HUES6 (cell line): Measurements from ENCODE around the gene CRAMP1.

ENCODE experiments used
- H3K27ac ChIP-seq: 2 replicates; pipeline ENCODE4 v1.7.0; 2013; ENCODE audit warnings: low read depth, mild to moderate bottlenecking, low read length, inconsistent platforms
- H3K27me3 ChIP-seq: 2 replicates; pipeline ENCODE4 v1.6.1; 2013; ENCODE audit warnings: low read length; ENCODE audit not compliant: control insufficient read depth, insufficient read depth
- H3K36me3 ChIP-seq: 2 replicates; pipeline ENCODE4 v1.6.1; 2013; ENCODE audit warnings: low read length; ENCODE audit not compliant: control insufficient read depth, insufficient read depth
- H3K4me1 ChIP-seq: 2 replicates; pipeline ENCODE4 v1.6.1; 2013; ENCODE audit warnings: low read length; ENCODE audit not compliant: control insufficient read depth, insufficient read depth
- H3K4me3 ChIP-seq: 2 replicates; pipeline ENCODE4 v1.5.1; 2013; ENCODE audit warnings: low read depth, low read length
- H3K9ac ChIP-seq: one replicate; pipeline ENCODE4 v1.6.1; 2013; ENCODE audit warnings: mild to moderate bottlenecking, low read length
- H3K9me3 ChIP-seq: 2 replicates; pipeline ENCODE4 v1.6.1; 2013; ENCODE audit warnings: low read depth, low read length; ENCODE audit not compliant: control insufficient read depth, insufficient read depth

The CRAMP1 gene

GRCh38 chr16:1614456-1615102 is 2.4 kb downstream of the CRAMP1 start:
- Histone ChIP-seq H3K9me3 (no peaks in the 10 kb centered on the region), H3K27me3 (peaks cover 13% of the 10 kb centered on the region), H3K27ac (no peak overlapping the region), H3K4me1 (peaks cover 15% of the 10 kb centered on the region), H3K9ac (peak overlapping the region; percentile 79), H3K36me3 (peaks cover 20% of the 10 kb centered on the region), H3K4me3 (peak overlapping the region; percentile 71)

GRCh38 chr16:1615761-1616160 is 3.6 kb downstream of the CRAMP1 start:
- H3K9ac ChIP-seq: no peak overlapping the region
- peaks cover 15% of the 10 kb centered on the region for H3K4me1 ChIP-seq
- peaks cover 32% of the 10 kb centered on the region for H3K36me3 ChIP-seq
- H3K4me3 ChIP-seq: peak overlapping the region; percentile 71
- no peak overlapping the region for H3K27ac ChIP-seq
- H3K27me3 ChIP-seq: peaks cover 13% of the 10 kb centered on the region
- no peaks in the 10 kb centered on the region for H3K9me3 ChIP-seq

GRCh38 chr16:1619976-1620375 is 7.8 kb downstream of the CRAMP1 start:
- no peak overlapping the region for H3K27ac ChIP-seq
- no peak overlapping the region for H3K9ac ChIP-seq
- H3K36me3 ChIP-seq: peaks cover 43% of the 10 kb centered on the region
- H3K4me3 ChIP-seq: no peak overlapping the region
- H3K9me3 ChIP-seq: no peaks in the 10 kb centered on the region
- peaks cover 7% of the 10 kb centered on the region; the same call in 1 of the 2 replicates for H3K4me1 ChIP-seq
- H3K27me3 ChIP-seq: no peaks in the 10 kb centered on the region

- Histone ChIP-seq H3K36me3 (peaks cover 43% of the 10 kb centered on the region), H3K27me3 (no peaks in the 10 kb centered on the region), H3K9ac (no peak overlapping the region), H3K4me1 (peaks cover 4% of the 10 kb centered on the region; the same call in 1 of the 2 replicates), H3K27ac (no peak overlapping the region), H3K4me3 (no peak overlapping the region), H3K9me3 (no peaks in the 10 kb centered on the region)
Observed at GRCh38 chr16:1620391-1620790, 8.2 kb downstream of the CRAMP1 start.

GRCh38 chr16:1621851-1622250 is 9.7 kb downstream of the CRAMP1 start:
- H3K27ac ChIP-seq: no peak overlapping the region
- no peaks in the 10 kb centered on the region for H3K27me3 ChIP-seq
- H3K9me3 ChIP-seq: no peaks in the 10 kb centered on the region
- no peaks in the 10 kb centered on the region for H3K4me1 ChIP-seq
- H3K4me3 ChIP-seq: no peak overlapping the region
- H3K36me3 ChIP-seq: peaks cover 55% of the 10 kb centered on the region
- H3K9ac ChIP-seq: no peak overlapping the region

- Histone ChIP-seq H3K9ac (no peak overlapping the region), H3K4me3 (no peak overlapping the region), H3K4me1 (no peaks in the 10 kb centered on the region), H3K27ac (no peak overlapping the region), H3K36me3 (peaks cover 43% of the 10 kb centered on the region), H3K9me3 (no peaks in the 10 kb centered on the region), H3K27me3 (no peaks in the 10 kb centered on the region)
Observed at GRCh38 chr16:1626327-1626726, 14.2 kb downstream of the CRAMP1 start.

GRCh38 chr16:1626776-1627175 is 14.6 kb downstream of the CRAMP1 start:
- H3K9me3 ChIP-seq: no peaks in the 10 kb centered on the region
- H3K9ac ChIP-seq: no peak overlapping the region
- no peak overlapping the region for H3K27ac ChIP-seq
- H3K4me3 ChIP-seq: no peak overlapping the region
- H3K36me3 ChIP-seq: peaks cover 44% of the 10 kb centered on the region
- no peaks in the 10 kb centered on the region for H3K4me1 ChIP-seq
- no peaks in the 10 kb centered on the region for H3K27me3 ChIP-seq

GRCh38 chr16:1630450-1631213 is 18.5 kb downstream of the CRAMP1 start:
- peaks cover 73% of the 10 kb centered on the region for H3K36me3 ChIP-seq
- H3K4me3 ChIP-seq: no peak overlapping the region
- no peak overlapping the region for H3K9ac ChIP-seq
- H3K4me1 ChIP-seq: no peaks in the 10 kb centered on the region
- no peaks in the 10 kb centered on the region for H3K27me3 ChIP-seq
- H3K9me3 ChIP-seq: no peaks in the 10 kb centered on the region
- H3K27ac ChIP-seq: no peak overlapping the region

GRCh38 chr16:1631230-1631629 is 19.1 kb downstream of the CRAMP1 start:
- Histone ChIP-seq H3K4me3 (no peak overlapping the region), H3K27me3 (no peaks in the 10 kb centered on the region), H3K9me3 (no peaks in the 10 kb centered on the region), H3K9ac (no peak overlapping the region), H3K4me1 (no peaks in the 10 kb centered on the region), H3K27ac (no peak overlapping the region), H3K36me3 (peaks cover 69% of the 10 kb centered on the region)

GRCh38 chr16:1631931-1632637 is 19.9 kb downstream of the CRAMP1 start:
- H3K4me1 ChIP-seq: no peaks in the 10 kb centered on the region
- H3K4me3 ChIP-seq: no peak overlapping the region
- H3K9me3 ChIP-seq: no peaks in the 10 kb centered on the region
- peaks cover 61% of the 10 kb centered on the region for H3K36me3 ChIP-seq
- H3K9ac ChIP-seq: no peak overlapping the region
- H3K27me3 ChIP-seq: no peaks in the 10 kb centered on the region
- no peak overlapping the region for H3K27ac ChIP-seq

GRCh38 chr16:1632638-1632970 is 20.4 kb downstream of the CRAMP1 start:
- Histone ChIP-seq H3K27me3 (no peaks in the 10 kb centered on the region), H3K9me3 (no peaks in the 10 kb centered on the region), H3K4me1 (no peaks in the 10 kb centered on the region), H3K27ac (no peak overlapping the region), H3K9ac (no peak overlapping the region), H3K4me3 (no peak overlapping the region), H3K36me3 (peaks cover 66% of the 10 kb centered on the region)
